SKM-1 (cell line): Measurements from ENCODE around the gene TEX52.
"Not testable (repeated sequence)": the region's sequence is repeated elsewhere in the genome, so short reads cannot be mapped to it uniquely, and the experiment has no call there.

ENCODE experiments used
- DNase-seq: peaks from one replicate; lab custom pipeline; 2025; ENCODE audit not compliant: unreplicated experiment; lab: John Stamatoyannopoulos, UW

The TEX52 gene

GRCh38 chr12:2868986-2869632 is 12.3 kb upstream of the TEX52 start:
- DNase-seq: not testable (repeated sequence)

- DNase-seq: no peak
These were observed 7.4 kb upstream of the TEX52 start for GRCh38 chr12:2864198-2864597.

- DNase-seq: not testable (repeated sequence)
These were observed 6.6 kb upstream of the TEX52 start for GRCh38 chr12:2863402-2863801.

- DNase-seq: no peak
These were observed 6.0 kb upstream of the TEX52 start for GRCh38 chr12:2862876-2863275.

- no peak for DNase-seq
These were observed 3.3 kb upstream of the TEX52 start for GRCh38 chr12:2860170-2860569.

- no peak for DNase-seq
These were observed 2.1 kb upstream of the TEX52 start for GRCh38 chr12:2858944-2859421.

GRCh38 chr12:2858334-2858733 is 1.5 kb upstream of the TEX52 start:
- DNase-seq: no peak

- no peak for DNase-seq
These were observed 737 bp upstream of the TEX52 start for GRCh38 chr12:2857576-2857975.

- DNase-seq: no peak
These were observed 788 bp downstream of the TEX52 start for GRCh38 chr12:2856051-2856450.

GRCh38 chr12:2855546-2855945 is 1.3 kb downstream of the TEX52 start:
- no peak for DNase-seq

- no peak for DNase-seq
These were observed 2.0 kb downstream of the TEX52 start for GRCh38 chr12:2854669-2855453.

GRCh38 chr12:2853626-2854025 is 3.2 kb downstream of the TEX52 start:
- no peak for DNase-seq

GRCh38 chr12:2851931-2852330 is 4.9 kb downstream of the TEX52 start:
- DNase-seq: no peak

- DNase-seq: no peak
These were observed 11.6 kb downstream of the TEX52 start for GRCh38 chr12:2845280-2845679.

GRCh38 chr12:2844786-2845185 is 12.1 kb downstream of the TEX52 start:
- no peak for DNase-seq

- DNase-seq: no peak
These were observed 13.9 kb downstream of the TEX52 start for GRCh38 chr12:2842948-2843347.

GRCh38 chr12:2841056-2841650 is 15.7 kb downstream of the TEX52 start:
- no peak for DNase-seq

GRCh38 chr12:2836574-2836973 is 20.3 kb downstream of the TEX52 start:
- DNase-seq: no peak

- no peak for DNase-seq
These were observed 21.0 kb downstream of the TEX52 start for GRCh38 chr12:2835691-2836403.

GRCh38 chr12:2834581-2835491 is 22.0 kb downstream of the TEX52 start, which contains the start of gene NRIP2:
Gene NRIP2, minus strand, starts transcription at chr12:2835035. Its CDS starts 52 bp downstream, at chr12:2834983.
- no peak for DNase-seq
